Heart left ventricle (tissue), 13 donors: ENCODE data around the gene SLC16A8.

ENCODE experiments used
- CTCF ChIP-seq, 12 donors: fragments of 200-600 bp; sonication (generic) in 4 of 12; IDR thresholded peaks; one replicate each; pipeline versions ENCODE4 v1.5.0 to v1.8.0; 2018 to 2022; ENCODE audit warnings: antibody characterized with exemption in 12 of 12, mild to moderate bottlenecking in 5 of 12
- POLR2A ChIP-seq, 2 donors: fragments of 450-650 bp; IDR thresholded peaks; one replicate each; pipeline ENCODE4 v1.6.1; 2017; ENCODE audit warnings: antibody characterized with exemption in 2 of 2, mild to moderate bottlenecking in 2 of 2, moderate library complexity in 2 of 2
- donor health status: ischemic (EF 13 %, LVEDD 7.1; RV severe dilation, severe dysfunction).
- donor health status: DM: no; HTN: yes; CAD: no.
- donor health status: DM: no; HTN: no; CAD: no.
- donor health status: ischemic (EF 25% LVEDD 6.9; RV normal size, moderate dysfunction).
- donor health status: ischemic (EF 25% LVEDD 5.7; RV mildly dilated, moderate dysfunction).
- donor health status: ischemic (EF 35%, LVEDD 5.7; RV mildly dilated, moderate dysfunction).
- donor health status: nonischemic (EF 11% LVEDD 7.7; RV severe dilation, severe dysfunction).
- donor health status: DM: yes; HTN: yes; CAD: no.
- donor health status: PGD.
- donor health status: ischemic (EF 29% LVEDD 5.4; RV normal size, mild dysfunction).
- donor health status: nonischemic (EF 23%, LVEDD 6.1; RV moderate dilation, normal function).

DNA sequence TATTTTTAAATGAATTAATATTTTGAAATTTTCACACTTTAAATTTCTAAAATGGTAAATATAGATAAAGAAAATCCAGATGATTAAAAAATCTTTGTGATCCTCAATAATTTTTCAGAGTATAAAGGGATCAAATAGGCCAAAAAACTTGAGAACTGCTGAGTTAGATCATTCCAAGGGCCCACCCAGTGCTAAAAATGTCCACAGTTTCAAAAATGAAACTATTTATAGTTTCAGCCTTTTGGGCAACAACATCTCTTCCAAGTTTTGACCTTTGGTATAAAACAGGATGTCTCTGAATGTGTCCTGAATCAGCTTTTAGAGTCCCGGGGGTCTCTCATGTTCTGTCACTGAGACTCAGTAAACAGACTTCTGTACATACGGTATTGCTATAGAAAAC is 47.4 kb upstream of the SLC16A8 start:
- TF ChIP-seq CTCF (IDR thresholded peaks at IDR 0.05) (no peak), POLR2A (IDR thresholded peaks at IDR 0.05) (no peak)
